Upper lobe of left lung (tissue), 4 donors: ENCODE data around the gene C2orf69.

Experiments used
- POLR2A ChIP-seq, 4 donors: fragments of 450-650 bp; IDR thresholded peaks; one replicate each; pipeline ENCODE4 v1.5.1; 2016 to 2017; ENCODE audit warnings: antibody characterized with exemption in 4 of 4, mild to moderate bottlenecking in 2 of 4
- TF ChIP-seq, protein P1 (sequence below), 6 experiments: fragments of 450-650 bp in 4 of 6; fragments of 200-600 bp in 2 of 6; sonication (generic) in 2 of 6; IDR thresholded peaks; one replicate each; pipeline ENCODE4 v1.5.1; 2016 to 2019; ENCODE audit warnings: antibody characterized with exemption in 6 of 6

DNA sequence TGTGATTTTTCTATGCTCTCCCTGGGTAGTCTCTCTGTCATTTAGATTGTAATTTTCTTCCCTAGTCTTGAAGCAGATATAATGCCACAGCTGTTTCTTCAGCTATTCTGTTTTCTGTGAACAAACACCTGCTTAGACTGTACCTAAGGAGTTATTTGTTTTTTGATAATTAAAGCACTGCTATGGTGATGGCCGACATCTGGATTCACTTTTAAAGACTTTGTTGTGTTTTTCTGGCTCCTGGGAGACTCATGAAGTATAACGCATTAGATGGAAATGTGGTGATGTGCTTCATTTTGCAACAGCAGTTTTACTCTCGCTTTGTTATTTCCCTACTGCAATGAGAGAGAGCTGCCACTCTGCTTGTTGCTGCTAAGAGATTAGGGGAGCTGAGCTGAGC is 15.7 kb upstream of the C2orf69 start:
- TF ChIP-seq, protein P1, sequence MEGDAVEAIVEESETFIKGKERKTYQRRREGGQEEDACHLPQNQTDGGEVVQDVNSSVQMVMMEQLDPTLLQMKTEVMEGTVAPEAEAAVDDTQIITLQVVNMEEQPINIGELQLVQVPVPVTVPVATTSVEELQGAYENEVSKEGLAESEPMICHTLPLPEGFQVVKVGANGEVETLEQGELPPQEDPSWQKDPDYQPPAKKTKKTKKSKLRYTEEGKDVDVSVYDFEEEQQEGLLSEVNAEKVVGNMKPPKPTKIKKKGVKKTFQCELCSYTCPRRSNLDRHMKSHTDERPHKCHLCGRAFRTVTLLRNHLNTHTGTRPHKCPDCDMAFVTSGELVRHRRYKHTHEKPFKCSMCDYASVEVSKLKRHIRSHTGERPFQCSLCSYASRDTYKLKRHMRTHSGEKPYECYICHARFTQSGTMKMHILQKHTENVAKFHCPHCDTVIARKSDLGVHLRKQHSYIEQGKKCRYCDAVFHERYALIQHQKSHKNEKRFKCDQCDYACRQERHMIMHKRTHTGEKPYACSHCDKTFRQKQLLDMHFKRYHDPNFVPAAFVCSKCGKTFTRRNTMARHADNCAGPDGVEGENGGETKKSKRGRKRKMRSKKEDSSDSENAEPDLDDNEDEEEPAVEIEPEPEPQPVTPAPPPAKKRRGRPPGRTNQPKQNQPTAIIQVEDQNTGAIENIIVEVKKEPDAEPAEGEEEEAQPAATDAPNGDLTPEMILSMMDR (IDR thresholded peaks at IDR 0.05), result no peak
- TF ChIP-seq POLR2A (IDR thresholded peaks at IDR 0.05), result no peak
